ENCODE data around the gene WNT6.

WNT6 gene

GRCh38 chr2:218896501-218897393 is 37.1 kb downstream of the WNT6 start:
- peak; percentile 59 for DNase-seq (ENCODE audit: low read depth)

GRCh38 chr2:218897394-218898108 is 37.9 kb downstream of the WNT6 start:
- TF ChIP-seq CTCF (conservative IDR thresholded peaks at IDR 0.05; ENCODE audit: low read depth, low read length), result no peak
- no peak overlapping the region for H3K4me3 ChIP-seq (ENCODE audit: low read depth, low read length)
- DNase-seq (ENCODE audit: low read depth), result no peak

More at GRCh38 chr2:218896501-218897393, 37.1 kb downstream of the WNT6 start:
- TF ChIP-seq CTCF (conservative IDR thresholded peaks at IDR 0.05; ENCODE audit: low read depth, low read length), result no peak
- H3K4me3 ChIP-seq (ENCODE audit: low read depth, low read length), result no peak overlapping the region

- TF ChIP-seq CTCF (conservative IDR thresholded peaks at IDR 0.05; ENCODE audit: low read depth, low read length), result peak; percentile 89
- no peak overlapping the region for H3K4me3 ChIP-seq (ENCODE audit: low read depth, low read length)
- peak; percentile 40 for DNase-seq (ENCODE audit: low read depth)
Observed at GRCh38 chr2:218898109-218898878, 38.7 kb downstream of the WNT6 start.

- DNase-seq (ENCODE audit: low read depth), result no peak
- no peak overlapping the region for H3K4me3 ChIP-seq (ENCODE audit: low read depth, low read length)
- TF ChIP-seq CTCF (conservative IDR thresholded peaks at IDR 0.05; ENCODE audit: low read depth, low read length), result no peak
Observed at GRCh38 chr2:218899147-218899546, 39.5 kb downstream of the WNT6 start.

- no peak for DNase-seq (ENCODE audit: low read depth)
- no peak for TF ChIP-seq CTCF (conservative IDR thresholded peaks at IDR 0.05; ENCODE audit: low read depth, low read length)
- no peak overlapping the region for H3K4me3 ChIP-seq (ENCODE audit: low read depth, low read length)
Observed at GRCh38 chr2:218902427-218902826, 42.8 kb downstream of the WNT6 start.

- no peak overlapping the region for H3K4me3 ChIP-seq (ENCODE audit: low read depth, low read length)
- no peak for DNase-seq (ENCODE audit: low read depth)
- TF ChIP-seq CTCF (conservative IDR thresholded peaks at IDR 0.05; ENCODE audit: low read depth, low read length), result no peak
Observed at GRCh38 chr2:218904176-218904575, 44.6 kb downstream of the WNT6 start.

Data from choroid plexus epithelial cell (primary cell).